DND-41 (cell line): Measurements from ENCODE around the gene ACAP2.

Experiments
- ATAC-seq: fragments of 200-7000 bp; cut with Tn5 transposase; 3 replicates; pipeline ENCODE4 v1.9.1; 2021; ENCODE audit warnings: low read depth; ENCODE audit not compliant: insufficient read depth
- DNase-seq: peaks from one replicate; pipeline ENCODE4 v3.0.0-alpha.2; 2020
- H2AFZ ChIP-seq: 2 replicates; pipeline ENCODE4 v1.6.0; 2012; ENCODE audit warnings: low read depth, low read length
- H3K27ac ChIP-seq: 2 replicates; pipeline ENCODE4 v1.5.1; 2012; ENCODE audit warnings: low read length, inconsistent platforms
- H3K27me3 ChIP-seq: fragments of 200-600 bp; sonication (generic); 2 replicates; pipeline ENCODE4 v1.6.0; 2012; ENCODE audit warnings: low read length, mild to moderate bottlenecking, inconsistent platforms; ENCODE audit not compliant: insufficient read depth, poor library complexity
- H3K36me3 ChIP-seq: 2 replicates; pipeline ENCODE4 v1.5.1; 2012; ENCODE audit warnings: low read length, inconsistent platforms; ENCODE audit not compliant: insufficient read depth
- H3K4me1 ChIP-seq: 2 replicates; pipeline ENCODE4 v1.5.1; 2012; ENCODE audit warnings: mild to moderate bottlenecking, low read length; ENCODE audit not compliant: insufficient read depth
- H3K4me2 ChIP-seq: 2 replicates; pipeline ENCODE4 v1.6.0; 2012; ENCODE audit warnings: mild to moderate bottlenecking, moderate library complexity, low read length, inconsistent platforms; ENCODE audit not compliant: insufficient read depth
- H3K4me3 ChIP-seq, 2 experiments: fragments of 200-600 bp in 1 of 2; shearing (Covaris generic) in 1 of 2; 2 replicates each; pipeline ENCODE4 v1.5.1; 2012 to 2016; ENCODE audit warnings: inconsistent platforms in 2 of 2, low read length in 2 of 2, mild to moderate bottlenecking in 2 of 2, low read depth in 1 of 2, moderate library complexity in 1 of 2
- H3K79me2 ChIP-seq: 2 replicates; pipeline ENCODE4 v1.6.0; 2012; ENCODE audit warnings: low read length, inconsistent platforms; ENCODE audit not compliant: insufficient read depth
- H3K9ac ChIP-seq: 2 replicates; pipeline ENCODE4 v1.6.0; 2012; ENCODE audit warnings: low read depth, mild to moderate bottlenecking, inconsistent platforms, low read length, moderate library complexity
- H3K9me3 ChIP-seq: 2 replicates; pipeline ENCODE4 v1.5.1; 2012; ENCODE audit warnings: low read length, moderate library complexity, mild to moderate bottlenecking, inconsistent platforms; ENCODE audit not compliant: insufficient read depth, severe bottlenecking
- H4K20me1 ChIP-seq: 2 replicates; pipeline ENCODE4 v1.6.0; 2012; ENCODE audit warnings: low read length; ENCODE audit not compliant: insufficient read depth
- EZH2 ChIP-seq: IDR thresholded peaks from 3 replicates; pipeline ENCODE4 v1.6.1; 2012; ENCODE audit warnings: borderline replicate concordance, low read depth, mild to moderate bottlenecking, moderate library complexity, low read length, inconsistent platforms; ENCODE audit not compliant: severe bottlenecking
- TF ChIP-seq, protein P1 (sequence below): IDR thresholded peaks from 2 replicates; pipeline ENCODE4 v1.5.1; 2012; ENCODE audit warnings: borderline replicate concordance, low read length, moderate library complexity, mild to moderate bottlenecking; ENCODE audit not compliant: poor library complexity, severe bottlenecking; ENCODE audit errors: extremely low read depth

ACAP2 gene

DNA sequence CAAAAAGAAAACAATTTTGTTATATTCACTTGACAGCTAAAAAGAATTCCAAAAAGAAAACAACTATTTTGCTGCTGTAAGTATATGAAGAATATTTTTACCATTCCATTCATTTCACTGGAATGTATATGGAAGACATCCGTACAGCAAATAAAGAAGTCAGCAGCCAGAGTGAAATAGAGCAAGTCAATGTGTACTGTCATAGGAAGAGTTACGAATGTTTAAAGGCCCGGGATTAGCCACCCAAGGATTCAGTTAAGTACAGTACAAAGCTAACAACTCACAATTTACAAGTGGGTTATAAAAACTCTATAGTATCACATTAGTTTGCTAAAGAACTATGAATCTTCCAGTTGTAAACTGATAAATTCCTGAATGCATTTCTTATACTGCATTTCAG lies 157.4 kb downstream of the ACAP2 start:
- Histone ChIP-seq H3K27me3 (no peaks in the 10 kb centered on the region), H3K9me3 (no peaks in the 10 kb centered on the region), H4K20me1 (no peaks in the 10 kb centered on the region), H3K4me2 (no peak overlapping the region), H3K27ac (no peak overlapping the region), H3K9ac (no peak overlapping the region), H3K4me1 (no peaks in the 10 kb centered on the region), H3K79me2 (no peaks in the 10 kb centered on the region), H3K4me3 (no peak overlapping the region), H2AFZ (no peak overlapping the region), H3K36me3 (peaks cover 50% of the 10 kb centered on the region)
- no peak for TF ChIP-seq EZH2
- TF ChIP-seq, protein P1, sequence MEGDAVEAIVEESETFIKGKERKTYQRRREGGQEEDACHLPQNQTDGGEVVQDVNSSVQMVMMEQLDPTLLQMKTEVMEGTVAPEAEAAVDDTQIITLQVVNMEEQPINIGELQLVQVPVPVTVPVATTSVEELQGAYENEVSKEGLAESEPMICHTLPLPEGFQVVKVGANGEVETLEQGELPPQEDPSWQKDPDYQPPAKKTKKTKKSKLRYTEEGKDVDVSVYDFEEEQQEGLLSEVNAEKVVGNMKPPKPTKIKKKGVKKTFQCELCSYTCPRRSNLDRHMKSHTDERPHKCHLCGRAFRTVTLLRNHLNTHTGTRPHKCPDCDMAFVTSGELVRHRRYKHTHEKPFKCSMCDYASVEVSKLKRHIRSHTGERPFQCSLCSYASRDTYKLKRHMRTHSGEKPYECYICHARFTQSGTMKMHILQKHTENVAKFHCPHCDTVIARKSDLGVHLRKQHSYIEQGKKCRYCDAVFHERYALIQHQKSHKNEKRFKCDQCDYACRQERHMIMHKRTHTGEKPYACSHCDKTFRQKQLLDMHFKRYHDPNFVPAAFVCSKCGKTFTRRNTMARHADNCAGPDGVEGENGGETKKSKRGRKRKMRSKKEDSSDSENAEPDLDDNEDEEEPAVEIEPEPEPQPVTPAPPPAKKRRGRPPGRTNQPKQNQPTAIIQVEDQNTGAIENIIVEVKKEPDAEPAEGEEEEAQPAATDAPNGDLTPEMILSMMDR = no peak
- no peak for DNase-seq
- ATAC-seq = no peak

DNA sequence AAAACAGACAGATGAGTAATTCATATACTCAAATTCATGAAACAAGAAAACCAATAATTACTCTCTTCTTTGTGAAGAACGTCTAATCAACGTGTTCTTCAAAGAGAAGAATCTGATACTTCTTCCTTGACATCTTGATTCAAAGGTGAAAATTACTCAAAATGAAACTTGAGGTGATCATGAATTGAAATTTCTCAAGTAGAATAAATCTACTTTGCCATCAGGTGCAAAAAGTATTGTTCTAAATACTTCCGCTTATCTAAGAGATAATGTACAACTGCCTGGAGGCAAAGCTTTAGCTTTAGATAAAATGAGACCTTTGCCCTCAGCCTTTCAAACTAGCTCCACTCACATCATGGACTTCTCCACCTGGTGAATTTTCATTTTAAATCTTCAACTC lies 158.0 kb downstream of the ACAP2 start:
- no peak overlapping the region for H3K4me2 ChIP-seq
- no peaks in the 10 kb centered on the region for H3K27me3 ChIP-seq
- no peak overlapping the region for H3K9ac ChIP-seq
- H3K79me2 ChIP-seq = no peaks in the 10 kb centered on the region
- H3K9me3 ChIP-seq = no peaks in the 10 kb centered on the region
- H3K27ac ChIP-seq = no peak overlapping the region
- peaks cover 46% of the 10 kb centered on the region for H3K36me3 ChIP-seq
- no peak for ATAC-seq
- H3K4me3 ChIP-seq = no peak overlapping the region
- no peak for DNase-seq
- H4K20me1 ChIP-seq = no peaks in the 10 kb centered on the region
- no peak overlapping the region for H2AFZ ChIP-seq
- TF ChIP-seq, protein P1 = no peak
- no peak for TF ChIP-seq EZH2
- no peaks in the 10 kb centered on the region for H3K4me1 ChIP-seq

DNA sequence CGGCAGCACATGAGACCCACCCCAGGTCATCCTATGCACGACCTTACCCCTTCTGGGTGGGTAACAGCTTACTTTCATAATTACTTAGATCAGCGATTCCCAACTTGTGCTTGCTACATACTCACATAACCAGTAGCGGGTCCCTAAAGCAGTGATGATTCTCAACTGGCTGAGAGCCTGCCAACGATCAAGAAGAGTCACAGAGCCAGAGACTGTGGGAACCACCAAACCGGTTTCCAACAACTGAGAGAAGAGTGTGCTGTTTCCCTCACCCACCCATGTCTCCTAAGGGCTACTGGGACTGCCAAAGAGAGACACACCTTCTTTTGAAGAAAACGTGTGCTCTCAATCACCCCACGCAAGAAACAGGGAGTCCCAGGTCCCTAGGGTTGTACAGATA lies 159.9 kb downstream of the ACAP2 start:
- Histone ChIP-seq H3K9ac (no peak overlapping the region), H2AFZ (no peak overlapping the region), H3K4me2 (no peak overlapping the region), H4K20me1 (no peaks in the 10 kb centered on the region), H3K27ac (no peak overlapping the region), H3K27me3 (no peaks in the 10 kb centered on the region), H3K79me2 (no peaks in the 10 kb centered on the region), H3K4me3 (no peak overlapping the region), H3K4me1 (no peaks in the 10 kb centered on the region), H3K9me3 (no peaks in the 10 kb centered on the region), H3K36me3 (peaks cover 35% of the 10 kb centered on the region)
- ATAC-seq = no peak
- TF ChIP-seq, protein P1 = no peak
- TF ChIP-seq EZH2 = no peak
- DNase-seq = no peak
